Cardiac fibroblast (primary cell): ENCODE data around the gene MACROD2.
A peak's percentile ranks its signal among the peaks of the same experiment; 100 is the strongest.

Source experiments
- DNase-seq, 2 donors: peaks; one replicate each; pipeline versions ENCODE4 v3.0.0 to v3.0.0-alpha.2; 2010; ENCODE audit warnings: low read depth in 2 of 2
- H3K4me3 ChIP-seq, 2 donors: replicated peaks in 1 of 2; 1 replicate in 1 of 2; 2 replicates in 1 of 2; pipeline ENCODE4 v1.5.1; 2011; ENCODE audit warnings: low read depth in 2 of 2, low read length in 2 of 2, mild to moderate bottlenecking in 2 of 2, moderate library complexity in 1 of 2
- CTCF ChIP-seq: IDR thresholded peaks from one replicate; pipeline ENCODE4 v1.5.1; 2011; ENCODE audit warnings: low read depth, mild to moderate bottlenecking, low read length, inconsistent platforms

MACROD2 gene

GRCh38 chr20:15205719-15206118 lies 1210.4 kb downstream of the MACROD2 start:
- no peak overlapping the region for H3K4me3 ChIP-seq
- no peak for DNase-seq
- TF ChIP-seq CTCF: no peak

GRCh38 chr20:15209537-15209936 lies 1214.2 kb downstream of the MACROD2 start:
- no peak overlapping the region for H3K4me3 ChIP-seq
- no peak for TF ChIP-seq CTCF
- no peak for DNase-seq

GRCh38 chr20:15214051-15214450 lies 1218.7 kb downstream of the MACROD2 start:
- TF ChIP-seq CTCF: no peak
- no peak for DNase-seq
- no peak overlapping the region for H3K4me3 ChIP-seq

- no peak overlapping the region for H3K4me3 ChIP-seq
- no peak for TF ChIP-seq CTCF
- DNase-seq: no peak
Observed at GRCh38 chr20:15220009-15220656, 1224.8 kb downstream of the MACROD2 start.

GRCh38 chr20:15220778-15221565 lies 1225.7 kb downstream of the MACROD2 start:
- no peak for TF ChIP-seq CTCF
- DNase-seq: peak; percentile 4 to 17
- H3K4me3 ChIP-seq: no peak overlapping the region

GRCh38 chr20:15222502-15223330 lies 1227.4 kb downstream of the MACROD2 start:
- TF ChIP-seq CTCF: no peak
- DNase-seq: no peak
- no peak overlapping the region for H3K4me3 ChIP-seq
